Lung (tissue), 12 donors: Measurements from ENCODE around the gene DCAF8. TPM values are rescaled to one million over a fixed set of nuclear protein-coding genes. Genes with fewer than 3 reads are reported as not detected.
A peak's percentile ranks its signal among the peaks of the same experiment; 100 is the strongest.

Source experiments
- ATAC-seq: fragments of 200-7000 bp; cut with Tn5 transposase; one replicate; pipeline ENCODE4 v1.9.1; 2020; ENCODE audit warnings: moderate number of reproducible peaks; ENCODE audit not compliant: insufficient read depth, low FRiP score
- DNase-seq, 3 donors: peaks; one replicate each; pipeline ENCODE4 v3.0.0-alpha.2; 2013 to 2017
- H3K27ac ChIP-seq, 2 donors: one replicate each; pipeline ENCODE4 v1.5.1; 2013; ENCODE audit warnings: mild to moderate bottlenecking in 2 of 2, moderate library complexity in 2 of 2, control low read depth in 1 of 2, inconsistent platforms in 1 of 2, low read depth in 1 of 2, low read length in 1 of 2
- H3K27me3 ChIP-seq, 3 donors: one replicate each; pipeline ENCODE4 v1.5.1; 2013; ENCODE audit warnings: low read length in 2 of 3; ENCODE audit not compliant: control insufficient read depth in 3 of 3, insufficient read depth in 3 of 3
- H3K36me3 ChIP-seq, 4 donors: one replicate each; pipeline ENCODE4 v1.5.1; 2013; ENCODE audit warnings: low read length in 4 of 4, mild to moderate bottlenecking in 1 of 4, moderate library complexity in 1 of 4; ENCODE audit not compliant: control insufficient read depth in 4 of 4, insufficient read depth in 4 of 4
- H3K4me1 ChIP-seq, 5 donors: one replicate each; pipeline ENCODE4 v1.5.1; 2013; ENCODE audit warnings: low read length in 5 of 5, mild to moderate bottlenecking in 2 of 5, moderate library complexity in 1 of 5; ENCODE audit not compliant: control insufficient read depth in 5 of 5, insufficient read depth in 5 of 5
- H3K4me3 ChIP-seq: one replicate; pipeline ENCODE4 v1.5.1; 2013; ENCODE audit warnings: mild to moderate bottlenecking, control low read depth, moderate library complexity
- H3K9ac ChIP-seq, 2 donors: one replicate each; pipeline ENCODE4 v1.5.1; 2013; ENCODE audit warnings: low read length in 2 of 2, control low read depth in 1 of 2; ENCODE audit not compliant: insufficient read depth in 1 of 2
- H3K9me3 ChIP-seq, 4 donors: one replicate each; pipeline ENCODE4 v1.5.1; 2013; ENCODE audit warnings: low read length in 3 of 4, mild to moderate bottlenecking in 1 of 4, moderate library complexity in 1 of 4; ENCODE audit not compliant: control insufficient read depth in 4 of 4, insufficient read depth in 3 of 4
- CTCF ChIP-seq: IDR thresholded peaks from 2 replicates; pipeline ENCODE4 v1.5.1; 2012; ENCODE audit warnings: mild to moderate bottlenecking; ENCODE audit errors: control extremely low read depth, extremely low read depth
- WGBS, 2 donors: extraction: QIAGEN DNeasy Blood & Tissue Kit; methylation state at CpG; one replicate each; pipeline ENCODE4 v1.1.7; 2013; 5-methylcytosine and 5-hydroxymethylcytosine counted together
- polyA plus RNA-seq, 2 donors: library from polyadenylated mRNA; stranded (reverse); fragments of 200-250 nt; gene quantifications; one replicate each; pipeline ENCODE4 v1.2.1, GENCODE V29; 2013
- total RNA-seq, 2 donors: library from RNA; depleted of rRNA in 1 of 2; stranded (reverse); fragments of >200 nt in 1 of 2; gene quantifications; one replicate each; pipeline ENCODE4 v1.2.1, GENCODE V29; 2014 to 2021
- donor health status: control.
- donor health status: control.
- donor health status: Bipolar disorder and iron deficiency.
- donor health status: healthy.
- donor health status: DM: yes; HTN: yes; CAD: no.

DCAF8 gene
- total and polyA plus RNA-seq, 4 donors: 64.0 to 207 (median 88.1) TPM

- Histone ChIP-seq H3K36me3 (no peaks in the 10 kb centered on the region), H3K27me3 (no peaks in the 10 kb centered on the region), H3K27ac (no peak overlapping the region), H3K9ac (no peak overlapping the region), H3K4me3 (no peak overlapping the region), H3K4me1 (peaks cover 0 to 5% (median 0%) of the 10 kb centered on the region in 5 donors), H3K9me3 (no peaks in the 10 kb centered on the region)
- ATAC-seq (no peak), DNase-seq (no peak)
- 86 to 88% methylated on average over 9 to 10 of the region's 10 CpGs for WGBS, 2 donors
- no peak for TF ChIP-seq CTCF
Observed at GRCh38 chr1:160267284-160267991, 5.1 kb upstream of the DCAF8 start.

GRCh38 chr1:160264795-160265307 lies 2.5 kb upstream of the DCAF8 start:
- Histone ChIP-seq H3K4me3 (no peak overlapping the region), H3K9ac (no peak overlapping the region), H3K27me3 (no peaks in the 10 kb centered on the region), H3K9me3 (no peaks in the 10 kb centered on the region), H3K27ac (no peak overlapping the region), H3K36me3 (peaks cover 0 to 5% (median 2%) of the 10 kb centered on the region in 4 donors), H3K4me1 (peaks cover 0 to 22% (median 6%) of the 10 kb centered on the region in 5 donors)
- no peak for TF ChIP-seq CTCF
- no peak for ATAC-seq
- WGBS, 2 donors: 89 to 92% methylated on average over 4 of the region's 4 CpGs
- no peak for DNase-seq

- H3K9me3 ChIP-seq: no peaks in the 10 kb centered on the region
- H3K4me1 ChIP-seq: peaks cover 0 to 40% (median 20%) of the 10 kb centered on the region in 5 donors
- H3K4me3 ChIP-seq: peak overlapping the region; percentile 99
- ATAC-seq (peak; percentile 21), DNase-seq (peak; percentile 56 to 79 (median 77))
- no peaks in the 10 kb centered on the region for H3K27me3 ChIP-seq
- no peak for TF ChIP-seq CTCF
- peaks cover 0 to 9% (median 2%) of the 10 kb centered on the region in 4 donors for H3K36me3 ChIP-seq
- WGBS, 2 donors: 0 to 1% methylated on average over 8 of the region's 8 CpGs
- H3K9ac ChIP-seq: peak overlapping the region; percentile 94 to 97
- H3K27ac ChIP-seq: peak overlapping the region; percentile 97 to 100
Observed at GRCh38 chr1:160261556-160261892, 825 bp downstream of the DCAF8 start.
